NCI-H69 (cell line): Measurements from ENCODE around the gene TNKS2.

Source experiments
- DNase-seq: peaks from one replicate; lab custom pipeline; 2025; lab: John Stamatoyannopoulos, UW

TNKS2 gene

DNA sequence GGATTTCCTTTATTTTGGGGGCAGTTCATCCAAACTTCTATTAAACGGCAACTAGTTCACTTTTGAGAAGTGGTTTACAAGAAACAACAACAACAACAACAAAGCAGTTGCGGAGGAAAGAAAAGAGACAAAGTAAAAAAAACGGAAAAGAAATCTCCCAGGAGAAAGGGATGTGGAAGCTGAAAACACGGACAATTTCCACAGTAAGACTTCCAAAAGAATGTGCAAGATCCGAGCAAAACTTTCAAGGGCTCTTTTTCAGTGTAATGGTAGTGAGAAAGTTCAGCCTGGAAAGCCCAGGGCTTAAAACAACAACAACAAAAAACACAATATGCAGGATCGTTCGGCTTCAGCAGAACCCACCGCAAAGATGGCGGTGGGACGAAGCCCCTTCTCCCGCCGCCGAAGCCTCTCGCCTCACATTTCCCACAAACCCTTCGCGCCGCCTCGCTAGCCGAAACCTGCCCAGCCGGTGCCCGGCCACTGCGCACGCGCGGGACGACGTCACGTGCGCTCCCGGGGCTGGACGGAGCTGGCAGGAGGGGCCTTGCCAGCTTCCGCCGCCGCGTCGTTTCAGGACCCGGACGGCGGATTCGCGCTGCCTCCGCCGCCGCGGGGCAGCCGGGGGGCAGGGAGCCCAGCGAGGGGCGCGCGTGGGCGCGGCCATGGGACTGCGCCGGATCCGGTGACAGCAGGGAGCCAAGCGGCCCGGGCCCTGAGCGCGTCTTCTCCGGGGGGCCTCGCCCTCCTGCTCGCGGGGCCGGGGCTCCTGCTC, at the start of gene TNKS2:
TNKS2 (plus strand) TSS at position 553 of the 775 bp plus-strand sequence. CDS start 265 bp downstream, outside the sequence.
- peak; percentile 94 for DNase-seq

DNA sequence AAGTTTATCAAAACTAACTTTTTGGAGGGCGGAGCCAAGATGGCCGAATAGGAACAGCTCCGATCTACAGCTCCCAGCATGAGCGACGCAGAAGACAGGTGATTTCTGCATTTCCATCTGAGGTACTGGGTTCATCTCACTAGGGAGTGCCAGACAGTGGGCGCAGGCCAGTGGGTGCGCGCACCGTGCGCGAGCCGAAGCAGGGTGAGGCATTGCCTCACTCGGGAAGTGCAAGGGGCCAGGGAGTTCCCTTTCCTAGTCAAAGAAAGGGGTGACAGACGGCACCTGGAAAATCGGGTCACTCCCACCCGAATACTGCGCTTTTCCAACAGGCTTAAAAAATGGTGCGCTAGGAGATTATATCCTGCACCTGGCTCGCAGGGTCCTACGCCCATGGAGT, 48.6 kb upstream of the TNKS2 start:
- DNase-seq, result peak; percentile 19

GRCh38 chr10:91756286-91756685, 41.9 kb upstream of the TNKS2 start:
- no peak for DNase-seq

- peak; percentile 59 for DNase-seq
Measured at GRCh38 chr10:91758303-91759146, 39.7 kb upstream of the TNKS2 start.

GRCh38 chr10:91759581-91759986, 38.6 kb upstream of the TNKS2 start:
- DNase-seq, result no peak

- no peak for DNase-seq
Measured at GRCh38 chr10:91761721-91762120, 36.5 kb upstream of the TNKS2 start.

DNA sequence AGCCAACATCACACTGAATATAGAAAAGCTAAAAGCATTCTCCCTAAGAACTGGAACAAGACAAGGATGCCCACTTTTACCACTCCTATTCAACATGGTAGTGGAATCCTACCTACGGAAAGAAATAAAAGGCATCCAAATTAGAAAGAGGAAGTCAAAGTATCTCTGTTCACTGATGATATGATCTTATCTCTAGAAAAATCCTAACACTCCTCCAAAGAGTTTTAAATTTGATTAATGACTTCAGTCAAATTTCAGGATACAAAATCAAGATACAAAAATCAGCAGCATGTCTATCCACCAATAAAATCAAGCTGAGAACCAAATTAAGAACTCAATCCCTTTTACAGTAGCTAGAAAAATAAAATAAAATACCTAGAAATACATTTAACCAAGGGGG, 35.3 kb upstream of the TNKS2 start:
- DNase-seq, result no peak

GRCh38 chr10:91766676-91767075, 31.6 kb upstream of the TNKS2 start:
- DNase-seq, result no peak

- DNase-seq, result no peak
Measured at GRCh38 chr10:91768123-91768522, 30.1 kb upstream of the TNKS2 start.

GRCh38 chr10:91771907-91772306, 26.3 kb upstream of the TNKS2 start:
- DNase-seq, result no peak

GRCh38 chr10:91772461-91772860, 25.8 kb upstream of the TNKS2 start:
- no peak for DNase-seq

- no peak for DNase-seq
Measured at GRCh38 chr10:91772869-91773268, 25.4 kb upstream of the TNKS2 start.

DNA sequence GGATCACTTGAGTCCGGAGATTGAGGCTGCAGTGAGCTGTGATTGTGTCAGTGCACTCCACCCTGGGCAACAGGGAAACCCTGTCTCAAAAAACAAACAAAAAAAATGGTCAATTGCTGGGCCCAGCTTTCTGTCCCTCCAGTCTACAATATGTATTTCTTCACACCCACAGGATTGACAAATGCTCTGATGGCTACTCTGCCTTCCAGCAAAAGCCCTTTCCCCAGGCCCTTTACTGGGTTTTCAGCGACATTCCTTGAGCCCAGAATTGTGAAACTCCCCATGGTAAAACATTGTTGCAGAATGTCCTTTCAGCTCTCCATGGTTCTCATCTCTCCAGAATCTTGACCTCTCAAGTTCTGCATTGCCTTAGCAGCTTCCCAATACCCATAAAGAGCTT, 23.7 kb upstream of the TNKS2 start:
- DNase-seq, result no peak

DNA sequence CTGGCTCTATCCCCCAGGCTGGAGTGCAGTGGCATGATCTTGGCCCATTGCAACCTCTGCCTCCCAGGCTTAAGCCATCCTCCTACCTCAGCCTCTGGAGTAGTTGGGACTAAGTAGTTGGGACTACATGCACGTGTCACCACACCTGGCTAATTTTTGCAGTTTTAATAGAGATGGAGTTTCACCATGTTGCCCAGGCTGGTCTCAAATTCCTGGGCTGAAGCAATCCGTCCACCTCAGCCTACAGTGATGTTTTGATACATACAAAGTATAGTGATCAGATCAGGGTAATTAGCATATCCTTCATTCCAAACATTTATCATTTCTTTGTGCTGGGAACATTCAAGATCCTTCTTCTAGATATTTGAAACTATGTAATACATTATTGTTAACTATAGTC, 22.5 kb upstream of the TNKS2 start:
- DNase-seq, result no peak

DNA sequence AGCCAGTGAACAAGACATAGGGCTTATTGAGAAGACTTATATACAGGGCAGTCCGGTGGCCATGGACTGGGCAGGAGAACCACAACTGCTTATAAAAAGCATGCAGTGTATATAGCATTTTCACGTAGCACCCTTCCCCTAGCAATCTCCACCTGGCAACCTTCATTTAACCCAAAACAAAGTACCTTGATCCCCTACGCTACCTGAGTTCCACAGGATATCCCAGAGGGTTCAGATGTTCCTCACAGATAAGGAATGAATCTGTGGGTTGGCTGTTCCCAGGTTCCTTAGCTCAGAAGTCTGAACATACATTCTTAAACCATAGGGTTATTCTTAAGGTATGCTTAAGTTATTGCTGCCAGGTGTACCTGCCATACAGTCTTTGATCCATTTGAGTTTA, 22.0 kb upstream of the TNKS2 start:
- no peak for DNase-seq

- no peak for DNase-seq
Measured at GRCh38 chr10:91778485-91778884, 19.7 kb upstream of the TNKS2 start.

GRCh38 chr10:91779011-91779605, 19.1 kb upstream of the TNKS2 start:
- DNase-seq, result no peak

- DNase-seq, result no peak
Measured at GRCh38 chr10:91782539-91782938, 15.7 kb upstream of the TNKS2 start.

DNA sequence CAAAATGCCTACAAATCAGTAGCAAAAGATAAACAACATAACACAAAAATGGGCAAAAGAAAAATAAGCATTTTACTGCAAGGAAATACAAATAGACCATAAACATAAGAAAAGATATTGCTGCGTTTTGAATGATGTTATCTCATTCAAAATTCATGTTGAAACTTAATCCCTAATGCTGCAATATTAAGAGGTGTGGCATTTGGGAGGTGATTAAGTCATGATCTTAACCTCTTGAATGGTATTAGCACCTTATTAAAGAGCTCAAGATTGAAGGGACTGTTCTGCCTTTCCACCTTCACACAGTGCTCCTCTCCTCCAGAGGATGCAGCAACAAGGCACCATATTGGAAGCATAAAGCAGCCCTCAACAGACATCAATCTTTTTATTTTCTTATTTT, 12.4 kb upstream of the TNKS2 start:
- DNase-seq, result no peak

GRCh38 chr10:91787258-91787657, 11.0 kb upstream of the TNKS2 start:
- DNase-seq, result no peak

DNA sequence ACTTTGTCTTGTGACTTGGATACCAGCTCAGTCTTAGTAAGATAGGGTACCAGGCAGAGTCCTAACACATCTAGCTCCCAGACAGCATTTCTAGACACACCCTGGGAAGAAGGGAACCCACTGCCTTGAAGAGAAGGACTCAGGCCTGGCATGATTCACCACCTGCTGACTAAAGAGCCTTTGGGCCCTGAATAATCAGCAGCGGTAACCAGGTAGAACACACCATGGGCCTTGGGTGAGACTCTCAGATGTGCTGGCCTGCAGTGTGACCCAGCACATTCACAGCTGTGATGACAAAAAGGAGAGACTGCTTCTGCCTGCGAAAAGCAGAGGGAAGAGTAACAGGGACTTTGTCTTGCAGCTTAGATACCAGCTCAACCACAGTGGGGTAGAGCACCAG, 10.4 kb upstream of the TNKS2 start:
- DNase-seq, result no peak

GRCh38 chr10:91788527-91788926, 9.7 kb upstream of the TNKS2 start:
- DNase-seq, result peak; percentile 3
